Natural killer cell (primary cell): ENCODE measurements around the gene OPA1. TPM values are rescaled to one million over a fixed set of nuclear protein-coding genes. Genes with fewer than 3 reads are reported as not detected.

Experiments used
- ATAC-seq, 3 donors: fragments of 150-1000 bp in 2 of 3; fragments of 200-7000 bp in 1 of 3; cut with Tn5 transposase; 1 replicate in 1 of 3; 2 replicates in 2 of 3; pipeline ENCODE4 v1.10.0; 2021; ENCODE audit warnings: mild to moderate bottlenecking in 2 of 3, moderate library complexity in 2 of 3
- DNase-seq, 2 donors: peaks; one replicate each; pipeline versions ENCODE4 v3.0.0 to v3.0.0-alpha.2; 2013 to 2021; ENCODE audit warnings: mixed read lengths in 1 of 2
- H3K27ac ChIP-seq: one replicate; pipeline ENCODE4 v1.5.1; 2013; ENCODE audit warnings: mild to moderate bottlenecking, low read length
- H3K27me3 ChIP-seq: one replicate; pipeline ENCODE4 v1.6.1; 2013; ENCODE audit warnings: low read length; ENCODE audit not compliant: control insufficient read depth, insufficient read depth
- H3K36me3 ChIP-seq: one replicate; pipeline ENCODE4 v1.6.1; 2013; ENCODE audit warnings: low read length; ENCODE audit not compliant: control insufficient read depth, insufficient read depth
- H3K4me1 ChIP-seq: one replicate; pipeline ENCODE4 v1.6.1; 2013; ENCODE audit warnings: low read length; ENCODE audit not compliant: control insufficient read depth, insufficient read depth
- H3K4me3 ChIP-seq: one replicate; pipeline ENCODE4 v1.5.1; 2013; ENCODE audit warnings: low read length
- H3K9me3 ChIP-seq: one replicate; pipeline ENCODE4 v1.6.1; 2013; ENCODE audit warnings: low read length; ENCODE audit not compliant: control insufficient read depth, insufficient read depth
- H3K27ac Mint-ChIP-seq, 2 donors: one replicate each; pipeline ENCODE4 v1.8.0; 2022; ENCODE audit warnings: mild to moderate bottlenecking in 2 of 2, mixed read lengths in 2 of 2, moderate library complexity in 1 of 2
- H3K27me3 Mint-ChIP-seq, 2 donors: one replicate each; pipeline ENCODE4 v1.8.0; 2022; ENCODE audit warnings: low read depth in 2 of 2, mixed read lengths in 2 of 2
- H3K36me3 Mint-ChIP-seq: one replicate; pipeline ENCODE4 v1.8.0; 2022; ENCODE audit warnings: mixed read lengths
- H3K4me1 Mint-ChIP-seq, 2 donors: one replicate each; pipeline ENCODE4 v1.8.0; 2022; ENCODE audit warnings: mixed read lengths in 2 of 2
- H3K4me3 Mint-ChIP-seq: one replicate; pipeline ENCODE4 v1.8.0; 2022; ENCODE audit warnings: mild to moderate bottlenecking, moderate library complexity, mixed read lengths
- H3K9me3 Mint-ChIP-seq, 2 donors: one replicate each; pipeline ENCODE4 v1.8.0; 2022; ENCODE audit warnings: mixed read lengths in 2 of 2
- CTCF ChIP-seq: fragments of 200-600 bp; IDR thresholded peaks from one replicate; pipeline ENCODE4 v1.8.0; 2022; ENCODE audit warnings: antibody characterized with exemption
- WGBS: methylation state at CpG from one replicate; pipeline ENCODE4 v1.1.7; 2013; ENCODE audit warnings: missing lambda C conversion rate; ENCODE audit not compliant: insufficient coverage; 5-methylcytosine and 5-hydroxymethylcytosine counted together
- intact Hi-C: fragments of 100-400 bp; cut with micrococcal nuclease; formaldehyde crosslinking; loops from one replicate; pipeline ENCODE4 v1.14.2; 2022
- total RNA-seq, 4 donors: library from RNA; stranded (reverse); fragments of 120-200 nt in 1 of 4; gene quantifications; one replicate each; pipeline versions ENCODE4 v1.2.3 to v1.2.4, GENCODE V29; 2013 to 2022

OPA1 gene
- total RNA-seq, 3 donors from 2014 or later (not counting 1 experiment from before 2014, with no cell fraction given), result 52.6 to 72.0 (median 57.5) TPM

- 85% methylated on average over 16 of the region's 18 CpGs for WGBS
- H3K9me3 ChIP-seq, result peaks cover 11% of the 10 kb centered on the region
- H3K27ac ChIP-seq, result no peak overlapping the region
- H3K4me3 ChIP-seq, result no peak overlapping the region
- Mint-ChIP-seq H3K9me3 (peaks cover 0 to 2% of the 10 kb centered on the region in 2 donors), H3K27me3 (no peaks in the 10 kb centered on the region), H3K4me1 (no peaks in the 10 kb centered on the region), H3K4me3 (no peak overlapping the region), H3K36me3 (peaks cover 10% of the 10 kb centered on the region), H3K27ac (no peak overlapping the region)
- no peaks in the 10 kb centered on the region for H3K27me3 ChIP-seq
- TF ChIP-seq CTCF, result no peak
- no peak for ATAC-seq
- H3K36me3 ChIP-seq, result no peaks in the 10 kb centered on the region
- no peak for DNase-seq
- no peaks in the 10 kb centered on the region for H3K4me1 ChIP-seq
- intact Hi-C loops, result no loop called here
These were observed 117.5 kb downstream of the OPA1 start for GRCh38 chr3:193710286-193711165.

GRCh38 chr3:193711166-193711485 is 118.1 kb downstream of the OPA1 start:
- Mint-ChIP-seq H3K4me3 (no peak overlapping the region), H3K9me3 (peaks cover 0 to 2% of the 10 kb centered on the region in 2 donors), H3K27ac (no peak overlapping the region), H3K27me3 (no peaks in the 10 kb centered on the region), H3K36me3 (peaks cover 10% of the 10 kb centered on the region), H3K4me1 (no peaks in the 10 kb centered on the region)
- Histone ChIP-seq H3K4me3 (no peak overlapping the region), H3K4me1 (no peaks in the 10 kb centered on the region), H3K36me3 (no peaks in the 10 kb centered on the region), H3K27me3 (no peaks in the 10 kb centered on the region), H3K27ac (no peak overlapping the region), H3K9me3 (peaks cover 11% of the 10 kb centered on the region)
- DNase-seq (no peak), ATAC-seq (no peak)
- 94% methylated on average over 8 of the region's 8 CpGs for WGBS
- no peak for TF ChIP-seq CTCF
- intact Hi-C loops, result no loop called here

GRCh38 chr3:193711523-193711963 is 118.5 kb downstream of the OPA1 start:
- H3K36me3 Mint-ChIP-seq, result peaks cover 10% of the 10 kb centered on the region
- no peak overlapping the region for H3K4me3 Mint-ChIP-seq
- H3K4me3 ChIP-seq, result no peak overlapping the region
- H3K27me3 Mint-ChIP-seq, result no peaks in the 10 kb centered on the region
- no peak for TF ChIP-seq CTCF
- no peaks in the 10 kb centered on the region for H3K4me1 Mint-ChIP-seq
- 92% methylated on average over 9 of the region's 9 CpGs for WGBS
- H3K4me1 ChIP-seq, result no peaks in the 10 kb centered on the region
- ATAC-seq (no peak), DNase-seq (no peak)
- no peaks in the 10 kb centered on the region for H3K36me3 ChIP-seq
- no peak overlapping the region for H3K27ac Mint-ChIP-seq
- no peaks in the 10 kb centered on the region for H3K27me3 ChIP-seq
- H3K9me3 ChIP-seq, result peaks cover 11% of the 10 kb centered on the region
- H3K9me3 Mint-ChIP-seq, result peaks cover 0 to 2% of the 10 kb centered on the region in 2 donors
- intact Hi-C loops, result no loop called here
- H3K27ac ChIP-seq, result no peak overlapping the region
